CD14-positive monocyte (primary cell): ENCODE measurements around the gene DSTN. TPM values are rescaled to one million over a fixed set of nuclear protein-coding genes. Genes with fewer than 3 reads are reported as not detected.

Experiments
- DNase-seq, 3 donors: peaks; one replicate each; pipeline ENCODE4 v3.0.0-alpha.2; 2011 to 2022
- H2AFZ ChIP-seq: 2 replicates; pipeline ENCODE4 v1.6.0; 2012; ENCODE audit warnings: mild to moderate bottlenecking, low read depth, low read length, inconsistent platforms; ENCODE audit not compliant: insufficient read depth, poor library complexity, severe bottlenecking
- H3K27ac ChIP-seq, 2 donors: 1 replicate in 1 of 2; 2 replicates in 1 of 2; pipeline ENCODE4 v1.5.1; 2012 to 2013; ENCODE audit warnings: low read length in 2 of 2, control low read depth in 1 of 2, inconsistent platforms in 1 of 2, low read depth in 1 of 2, mild to moderate bottlenecking in 1 of 2
- H3K27me3 ChIP-seq, 2 donors: one replicate each; pipeline versions ENCODE4 v1.6.0 to v1.6.1; 2011 to 2013; ENCODE audit warnings: low read length in 2 of 2; ENCODE audit not compliant: control insufficient read depth in 2 of 2, insufficient read depth in 2 of 2
- H3K36me3 ChIP-seq, 2 donors: replicated peaks in 1 of 2; 1 replicate in 1 of 2; 2 replicates in 1 of 2; pipeline versions ENCODE4 v1.5.1 to v1.6.1; 2012 to 2013; ENCODE audit warnings: low read length in 2 of 2, control low read depth in 1 of 2, inconsistent platforms in 1 of 2, mild to moderate bottlenecking in 1 of 2; ENCODE audit not compliant: insufficient read depth in 2 of 2, control insufficient read depth in 1 of 2
- H3K4me1 ChIP-seq, 2 donors: 1 replicate in 1 of 2; 2 replicates in 1 of 2; pipeline versions ENCODE4 v1.5.1 to v1.6.1; 2012 to 2013; ENCODE audit warnings: low read length in 2 of 2, control low read depth in 1 of 2, inconsistent platforms in 1 of 2, mild to moderate bottlenecking in 1 of 2, moderate library complexity in 1 of 2; ENCODE audit not compliant: insufficient read depth in 2 of 2, control insufficient read depth in 1 of 2
- H3K4me2 ChIP-seq: replicated peaks from 2 replicates; pipeline ENCODE3; 2012; ENCODE audit warnings: low read length, moderate library complexity, mild to moderate bottlenecking; ENCODE audit not compliant: poor library complexity, severe bottlenecking; ENCODE audit errors: extremely low read depth
- H3K4me3 ChIP-seq, 3 experiments: fragments of 200-600 bp in 1 of 3; sonication (generic) in 1 of 3; replicated peaks in 1 of 3; 1 replicate in 2 of 3; 2 replicates in 1 of 3; pipeline ENCODE4 v1.5.1; 2011 to 2013; ENCODE audit warnings: low read length in 3 of 3, mild to moderate bottlenecking in 3 of 3, control low read depth in 2 of 3, low read depth in 2 of 3, inconsistent platforms in 1 of 3, moderate library complexity in 1 of 3
- H3K79me2 ChIP-seq: 2 replicates; pipeline ENCODE4 v1.6.0; 2012; ENCODE audit warnings: mild to moderate bottlenecking, control low read depth, inconsistent platforms, low read length, moderate library complexity; ENCODE audit not compliant: insufficient read depth
- H3K9ac ChIP-seq: 2 replicates; pipeline ENCODE4 v1.6.0; 2017; ENCODE audit warnings: low read length, mild to moderate bottlenecking; ENCODE audit not compliant: insufficient read depth, poor library complexity, severe bottlenecking
- H3K9me3 ChIP-seq, 2 donors: replicated peaks in 1 of 2; 1 replicate in 1 of 2; 2 replicates in 1 of 2; pipeline versions ENCODE4 v1.5.1 to v1.6.1; 2012 to 2013; ENCODE audit warnings: low read length in 2 of 2, control low read depth in 1 of 2; ENCODE audit not compliant: control insufficient read depth in 1 of 2, insufficient read depth in 1 of 2
- H4K20me1 ChIP-seq: 2 replicates; pipeline ENCODE4 v1.6.0; 2012; ENCODE audit warnings: mild to moderate bottlenecking, low read length, control low read depth, moderate library complexity; ENCODE audit not compliant: insufficient read depth
- H3K27ac Mint-ChIP-seq, 7 donors: one replicate each; pipeline ENCODE4 v1.8.0; 2020; ENCODE audit warnings: mild to moderate bottlenecking in 7 of 7, mixed read lengths in 7 of 7, moderate library complexity in 6 of 7, inconsistent platforms in 2 of 7
- H3K27me3 Mint-ChIP-seq, 3 donors: one replicate each; pipeline ENCODE4 v1.8.0; 2021 to 2022; ENCODE audit warnings: low read depth in 3 of 3, mild to moderate bottlenecking in 3 of 3, mixed read lengths in 3 of 3, moderate library complexity in 3 of 3, inconsistent platforms in 1 of 3
- H3K36me3 Mint-ChIP-seq, 2 donors: one replicate each; pipeline ENCODE4 v1.8.0; 2020; ENCODE audit warnings: mixed read lengths in 2 of 2, inconsistent platforms in 1 of 2, mild to moderate bottlenecking in 1 of 2
- H3K4me1 Mint-ChIP-seq: one replicate; pipeline ENCODE4 v1.8.0; 2020; ENCODE audit warnings: mild to moderate bottlenecking, mixed read lengths
- H3K4me3 Mint-ChIP-seq, 2 donors: one replicate each; pipeline ENCODE4 v1.8.0; 2020; ENCODE audit warnings: mild to moderate bottlenecking in 2 of 2, mixed read lengths in 2 of 2, moderate library complexity in 1 of 2
- H3K9me3 Mint-ChIP-seq, 7 donors: one replicate each; pipeline ENCODE4 v1.8.0; 2020 to 2022; ENCODE audit warnings: mixed read lengths in 7 of 7, mild to moderate bottlenecking in 6 of 7, moderate library complexity in 6 of 7, inconsistent platforms in 2 of 7
- WGBS: methylation state at CpG from one replicate; pipeline ENCODE4 v1.1.5; 2013; ENCODE audit warnings: missing lambda C conversion rate; ENCODE audit not compliant: insufficient coverage; 5-methylcytosine and 5-hydroxymethylcytosine counted together
- intact Hi-C, 2 donors: fragments of 100-400 bp; cut with micrococcal nuclease; formaldehyde crosslinking; loops; one replicate each; pipeline versions ENCODE4 v1.15.0 to v1.15.1; 2023
- polyA plus RNA-seq, 3 donors: library from polyadenylated mRNA; depleted of rRNA in 1 of 3; unstranded in 2 of 3; stranded (reverse) in 1 of 3; fragments of 300-500 nt in 2 of 3; fragments of >200 nt in 1 of 3; fragmentation: Illumina TruSeq in 2 of 3; gene quantifications; 1 replicate in 2 of 3; 2 replicates in 1 of 3; pipeline ENCODE4 v1.2.3, GENCODE V29; 2012 to 2021
- TF ChIP-seq, protein P1 (sequence below): fragments of 200-600 bp; IDR thresholded peaks from one replicate; pipeline ENCODE4 v1.8.0; 2022; ENCODE audit warnings: antibody characterized with exemption, mild to moderate bottlenecking

Gene DSTN
- polyA plus RNA-seq, 3 donors: 15.6 to 63.8 (median 58.4) TPM

GRCh38 chr20:17617212-17617867 is 47.5 kb downstream of the DSTN start:
- Mint-ChIP-seq H3K9me3 (no peaks in the 10 kb centered on the region), H3K27me3 (no peaks in the 10 kb centered on the region), H3K4me1 (peaks cover 10% of the 10 kb centered on the region), H3K36me3 (peaks cover 61 to 87% of the 10 kb centered on the region in 2 donors), H3K4me3 (no peak overlapping the region), H3K27ac (peak overlapping the region in 1 of 7 donors; percentile 18)
- Histone ChIP-seq H3K27ac (no peak overlapping the region), H4K20me1 (peaks cover 4% of the 10 kb centered on the region), H3K36me3 (peaks cover 71 to 89% of the 10 kb centered on the region in 2 donors), H3K9me3 (no peaks in the 10 kb centered on the region), H3K4me3 (no peak overlapping the region), H3K4me1 (peaks cover 12 to 17% of the 10 kb centered on the region in 2 donors), H3K79me2 (no peaks in the 10 kb centered on the region), H2AFZ (no peak overlapping the region), H3K27me3 (no peaks in the 10 kb centered on the region), H3K4me2 (no peak overlapping the region), H3K9ac (no peak overlapping the region)
- 89% methylated on average over 11 of the region's 15 CpGs for WGBS
- TF ChIP-seq, protein P1, sequence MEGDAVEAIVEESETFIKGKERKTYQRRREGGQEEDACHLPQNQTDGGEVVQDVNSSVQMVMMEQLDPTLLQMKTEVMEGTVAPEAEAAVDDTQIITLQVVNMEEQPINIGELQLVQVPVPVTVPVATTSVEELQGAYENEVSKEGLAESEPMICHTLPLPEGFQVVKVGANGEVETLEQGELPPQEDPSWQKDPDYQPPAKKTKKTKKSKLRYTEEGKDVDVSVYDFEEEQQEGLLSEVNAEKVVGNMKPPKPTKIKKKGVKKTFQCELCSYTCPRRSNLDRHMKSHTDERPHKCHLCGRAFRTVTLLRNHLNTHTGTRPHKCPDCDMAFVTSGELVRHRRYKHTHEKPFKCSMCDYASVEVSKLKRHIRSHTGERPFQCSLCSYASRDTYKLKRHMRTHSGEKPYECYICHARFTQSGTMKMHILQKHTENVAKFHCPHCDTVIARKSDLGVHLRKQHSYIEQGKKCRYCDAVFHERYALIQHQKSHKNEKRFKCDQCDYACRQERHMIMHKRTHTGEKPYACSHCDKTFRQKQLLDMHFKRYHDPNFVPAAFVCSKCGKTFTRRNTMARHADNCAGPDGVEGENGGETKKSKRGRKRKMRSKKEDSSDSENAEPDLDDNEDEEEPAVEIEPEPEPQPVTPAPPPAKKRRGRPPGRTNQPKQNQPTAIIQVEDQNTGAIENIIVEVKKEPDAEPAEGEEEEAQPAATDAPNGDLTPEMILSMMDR: peak; percentile 60
- DNase-seq: no peak
- intact Hi-C loops: loop anchor here in 1 of 2 donors (2.0 to 10.0 kb wide), 2 partner anchors 81 to 113 kb away; no protein-coding TSS in a partner anchor

GRCh38 chr20:17617868-17618672 is 48.2 kb downstream of the DSTN start:
- Histone ChIP-seq H3K27me3 (no peaks in the 10 kb centered on the region), H3K9me3 (no peaks in the 10 kb centered on the region), H3K4me3 (no peak overlapping the region), H3K79me2 (no peaks in the 10 kb centered on the region), H2AFZ (no peak overlapping the region), H3K4me2 (no peak overlapping the region), H3K4me1 (peaks cover 12 to 17% of the 10 kb centered on the region in 2 donors), H4K20me1 (peaks cover 4% of the 10 kb centered on the region), H3K36me3 (peaks cover 79 to 97% of the 10 kb centered on the region in 2 donors), H3K27ac (no peak overlapping the region), H3K9ac (no peak overlapping the region)
- WGBS: 96% methylated on average over 19 of the region's 20 CpGs
- DNase-seq: no peak
- peaks cover 63 to 93% of the 10 kb centered on the region in 2 donors for H3K36me3 Mint-ChIP-seq
- peaks cover 10% of the 10 kb centered on the region for H3K4me1 Mint-ChIP-seq
- no peaks in the 10 kb centered on the region for H3K9me3 Mint-ChIP-seq
- no peak overlapping the region for H3K4me3 Mint-ChIP-seq
- TF ChIP-seq, protein P1: no peak
- peak overlapping the region in 3 of 7 donors; percentile 23 to 36 (median 27) for H3K27ac Mint-ChIP-seq
- intact Hi-C loops: loop anchor here in 1 of 2 donors (2.0 to 10.0 kb wide), 2 partner anchors 81 to 113 kb away; no protein-coding TSS in a partner anchor
- no peaks in the 10 kb centered on the region for H3K27me3 Mint-ChIP-seq
